GM19239 (cell line): ENCODE data around the gene DNAJC2.
"Not testable (repeated sequence)": the region's sequence is repeated elsewhere in the genome, so short reads cannot be mapped to it uniquely, and the experiment has no call there.

Source experiments
- DNase-seq: peaks from one replicate; pipeline ENCODE4 v3.0.0; 2011; ENCODE audit warnings: low spot score; ENCODE audit not compliant: insufficient read length
- FAIRE-seq: peaks from 2 replicates; lab custom pipeline; 2011; peaks lifted over from hg19 to GRCh38; lab: Jason Lieb, UNC

Gene DNAJC2

DNA sequence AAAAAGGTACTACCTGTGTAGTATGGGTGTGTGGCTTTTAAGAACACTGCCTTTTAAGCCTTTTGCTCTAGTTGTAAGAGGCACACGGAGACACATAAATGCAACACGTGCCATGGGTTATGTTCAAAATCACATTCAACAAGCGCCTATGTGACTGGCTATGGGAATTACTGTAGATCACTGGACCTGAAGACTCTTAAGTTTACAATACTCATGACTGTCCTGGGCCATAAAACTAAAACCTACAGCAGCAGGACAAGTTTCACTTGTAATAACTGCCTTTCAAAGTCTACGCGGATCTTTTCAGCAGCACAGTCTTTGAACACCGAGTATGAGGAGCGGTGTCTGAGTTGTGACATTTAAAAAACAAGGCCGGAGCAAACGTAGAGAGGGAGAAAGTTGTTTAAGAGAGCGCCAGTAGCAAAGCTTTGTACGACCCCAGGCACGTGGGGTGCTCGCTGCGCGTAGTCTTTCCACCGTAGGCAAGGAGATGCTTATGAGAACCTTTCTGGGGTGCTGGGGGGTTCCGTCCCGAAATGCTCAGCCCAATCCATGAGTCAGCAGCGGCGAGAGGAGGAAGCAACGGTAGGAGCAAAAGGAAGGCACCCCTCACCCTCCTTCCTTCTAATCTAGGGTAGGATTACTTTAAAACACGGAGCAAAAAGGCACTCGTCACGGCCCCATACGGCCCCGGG lies 662 bp downstream of the DNAJC2 start:
- DNase-seq (peak; percentile 3), FAIRE-seq (no peak)

DNA sequence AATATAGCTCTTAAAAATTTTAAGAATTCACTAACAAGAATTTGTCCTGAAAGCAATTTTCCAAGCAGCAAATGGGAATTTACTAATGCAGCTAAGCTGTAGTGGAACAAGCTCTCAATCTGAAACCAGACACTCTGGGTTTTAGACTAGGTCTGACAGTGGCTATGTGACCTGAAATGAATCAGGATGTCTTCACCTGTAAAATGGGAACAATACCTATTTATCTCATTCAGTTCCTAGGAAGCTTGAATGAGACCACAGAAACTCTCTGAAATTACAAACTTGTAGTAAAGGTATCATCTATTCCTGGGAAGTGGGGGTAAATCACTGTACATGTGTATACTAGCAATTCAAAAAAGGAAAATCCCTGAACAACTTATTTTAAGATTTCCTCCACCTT lies 1.2 kb downstream of the DNAJC2 start:
- FAIRE-seq, result no peak
- no peak for DNase-seq

DNA sequence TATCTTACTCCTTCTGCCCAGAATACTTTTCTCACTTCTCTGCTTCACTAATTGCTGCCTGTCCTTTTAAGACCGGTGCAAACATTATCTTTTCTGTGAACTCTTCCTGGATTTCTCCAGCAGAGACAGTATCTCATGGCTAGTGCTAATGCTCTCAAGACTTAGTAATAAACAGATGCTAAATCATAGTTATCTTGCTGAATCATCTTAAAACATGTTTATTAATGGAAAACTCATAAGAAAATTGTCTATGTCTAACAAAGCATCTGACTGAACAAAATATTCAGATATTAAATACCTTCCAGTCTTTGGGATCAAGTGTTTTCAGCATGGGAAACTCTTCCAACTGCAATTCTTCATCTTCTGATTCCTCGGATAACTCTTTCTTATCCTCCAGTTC lies 3.1 kb downstream of the DNAJC2 start:
- DNase-seq (no peak), FAIRE-seq (no peak)

DNA sequence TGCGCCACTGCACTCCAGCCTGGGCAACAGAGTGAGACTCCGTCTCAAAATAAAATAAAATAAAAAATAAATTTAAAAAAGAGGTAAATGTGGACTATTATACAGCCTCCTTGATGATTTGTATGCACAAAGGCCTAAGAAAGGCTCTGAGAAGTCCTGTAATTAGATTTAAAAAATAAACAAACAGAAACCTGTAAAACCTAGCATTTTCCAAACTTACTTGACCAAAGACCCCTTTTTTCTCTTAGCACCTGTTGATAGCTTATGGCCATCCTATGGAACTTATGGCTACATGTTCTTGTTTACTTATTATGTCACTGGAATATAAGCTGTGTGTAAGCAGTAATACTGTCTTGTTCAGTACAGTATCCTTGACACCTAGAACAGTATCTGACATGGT lies 5.7 kb downstream of the DNAJC2 start:
- no peak for DNase-seq
- FAIRE-seq, result no peak

DNA sequence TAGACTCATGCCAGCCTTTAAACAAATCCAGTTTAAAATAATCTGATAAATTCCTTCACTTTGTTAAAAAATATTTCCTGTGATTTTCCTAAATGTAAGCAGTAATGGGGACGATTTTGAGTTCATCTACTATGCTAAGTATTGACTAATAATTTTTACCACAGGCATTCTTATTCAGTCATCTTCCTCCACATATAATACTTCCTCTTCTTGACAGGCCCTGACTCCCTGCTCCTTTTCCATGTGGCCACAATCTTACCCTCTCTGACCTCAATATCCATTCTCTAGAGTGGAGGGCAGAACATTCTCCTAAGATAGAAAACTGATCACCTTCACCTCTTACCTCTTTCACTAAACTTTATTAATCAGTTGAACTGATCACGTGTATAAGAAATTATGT lies 7.8 kb downstream of the DNAJC2 start:
- no peak for FAIRE-seq
- DNase-seq, result no peak

DNA sequence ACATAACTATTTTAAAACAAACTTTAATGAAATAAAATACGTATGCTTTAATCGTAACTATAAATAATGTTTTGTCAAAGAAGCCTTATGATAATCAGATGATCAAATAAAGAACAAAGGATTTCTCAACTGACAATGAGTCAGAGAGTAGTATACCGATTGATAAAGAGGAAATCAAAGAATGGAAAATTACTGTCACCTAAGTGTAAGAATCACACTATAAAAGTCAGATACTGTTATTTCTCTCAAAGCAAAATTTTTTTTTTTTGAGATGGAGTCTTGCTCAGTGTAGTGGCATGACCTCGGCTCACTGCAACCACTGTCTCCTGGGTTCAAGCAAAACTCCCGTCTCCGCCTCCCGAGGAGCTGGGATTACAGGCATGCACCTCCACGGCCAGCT lies 18.8 kb downstream of the DNAJC2 start:
- no peak for DNase-seq
- no peak for FAIRE-seq

DNA sequence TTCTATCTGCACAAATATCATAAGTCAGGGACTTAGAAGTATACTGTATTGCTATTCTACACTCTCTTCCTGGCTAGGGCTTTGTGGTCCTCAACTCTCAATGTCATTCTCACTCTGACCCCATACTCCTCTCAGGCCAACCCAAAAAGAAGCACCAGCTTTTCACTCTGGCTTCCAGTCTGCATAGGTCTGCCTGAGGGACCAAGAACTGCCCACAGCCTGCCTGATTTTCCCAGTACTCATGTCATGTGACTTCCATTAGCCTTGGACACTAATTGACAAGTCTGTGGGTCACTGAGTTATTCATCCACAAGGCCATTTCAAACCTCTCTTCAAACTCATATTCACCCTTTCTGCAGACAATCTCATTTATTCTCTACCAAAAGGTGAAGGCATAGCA lies 27.6 kb downstream of the DNAJC2 start:
- DNase-seq (no peak), FAIRE-seq (no peak)

DNA sequence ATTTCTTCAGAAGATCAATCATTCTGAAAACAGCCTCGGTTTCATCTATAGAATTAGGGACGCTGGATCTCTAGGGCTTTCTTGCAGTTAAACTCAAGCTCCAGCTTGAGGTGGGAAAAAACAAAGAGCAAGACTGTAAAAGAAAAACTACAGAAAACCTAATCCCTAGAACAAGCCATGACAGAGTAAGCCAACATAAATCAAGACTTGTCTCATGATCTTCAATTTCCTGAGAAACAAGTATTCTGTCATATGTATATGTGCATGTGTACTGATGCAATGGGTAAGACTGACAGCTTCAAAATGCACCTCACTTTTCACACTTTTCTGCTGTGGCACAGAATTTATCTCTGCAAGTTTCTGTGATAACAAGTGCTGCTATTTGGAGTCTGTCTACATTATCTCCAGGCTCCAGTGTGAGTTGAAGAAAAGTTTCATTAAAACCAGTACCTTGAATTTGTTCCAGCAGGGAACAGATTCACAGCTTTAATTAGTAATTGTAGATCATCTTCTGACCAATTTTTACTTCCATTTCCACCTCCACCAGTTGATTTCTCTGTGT lies 28.1 kb downstream of the DNAJC2 start:
- FAIRE-seq, result no peak

DNA sequence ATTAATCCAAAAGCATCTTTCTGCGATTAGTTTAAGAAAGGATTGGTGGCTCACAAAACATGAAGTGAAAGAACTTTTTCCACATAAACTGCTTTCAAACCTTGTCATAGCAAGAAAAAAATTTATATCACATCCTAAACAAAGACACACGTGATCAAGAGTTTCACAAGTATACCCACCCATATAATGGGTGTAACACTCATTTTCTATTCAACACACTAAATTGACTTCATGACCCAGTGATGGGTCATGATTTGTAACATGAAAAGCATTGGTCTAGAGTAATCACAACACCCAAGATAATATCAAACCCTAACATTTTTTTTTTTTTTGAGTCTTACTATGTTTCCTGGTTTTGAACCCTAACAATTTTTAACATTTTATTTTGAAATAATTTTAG lies 29.7 kb downstream of the DNAJC2 start:
- DNase-seq, result no peak
- FAIRE-seq, result no peak

More for the DNA sequence above, 28.1 kb downstream of the DNAJC2 start:
- DNase-seq, result no peak

DNA sequence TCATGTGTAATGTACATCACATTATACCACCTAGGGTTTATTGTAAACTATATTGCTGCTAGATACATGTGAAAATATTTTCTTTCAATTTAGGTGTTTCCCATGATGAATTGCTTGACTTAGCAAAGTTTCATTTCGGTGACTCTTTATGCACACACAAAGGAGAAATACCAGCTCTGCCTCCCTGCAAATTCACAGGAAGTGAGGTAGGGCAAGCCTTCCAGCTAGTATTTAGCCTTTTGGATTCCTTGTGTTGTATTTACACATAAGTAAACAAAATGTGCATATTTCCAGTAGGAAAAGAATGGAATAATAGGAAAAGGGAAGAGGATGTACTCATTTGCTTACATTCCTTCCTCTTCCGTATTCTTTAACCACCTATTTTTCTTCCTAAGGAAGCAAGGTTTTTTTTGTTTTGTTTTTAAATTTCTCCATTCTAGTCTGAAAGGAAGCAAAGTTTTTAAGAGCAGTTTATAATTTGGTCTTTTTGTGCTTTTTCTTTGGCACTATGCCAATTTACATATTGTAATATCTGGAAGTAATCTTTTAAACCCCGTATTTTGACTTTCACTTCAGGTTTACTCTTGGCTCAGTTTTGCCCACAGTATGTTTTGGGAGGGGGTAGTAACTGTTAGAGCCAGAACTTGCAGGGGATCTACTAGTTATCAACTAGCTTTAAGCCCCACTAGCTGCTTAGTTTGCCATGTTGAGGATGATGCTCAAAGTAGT lies 36.9 kb downstream of the DNAJC2 start:
- DNase-seq (no peak), FAIRE-seq (peak; percentile 45)

DNA sequence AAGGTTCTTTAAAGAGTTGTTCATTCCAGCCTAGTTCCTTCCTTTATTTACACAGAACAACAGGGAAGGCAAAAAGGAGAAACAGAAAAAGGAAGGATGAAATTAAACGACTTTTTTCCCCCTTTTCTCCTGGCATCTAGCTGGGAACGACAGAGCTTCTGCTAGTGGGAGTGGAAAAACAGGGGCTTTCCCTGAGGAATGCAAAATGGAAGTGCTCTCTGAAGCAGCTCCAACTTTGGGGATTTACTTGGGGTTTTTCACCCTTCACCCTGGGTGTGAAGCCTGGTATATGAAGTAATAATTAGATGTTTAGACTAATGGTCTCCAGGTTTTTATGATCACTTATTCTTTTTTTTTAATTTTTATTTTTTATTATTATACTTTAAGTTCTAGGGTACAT lies 43.1 kb downstream of the DNAJC2 start:
- DNase-seq (no peak), FAIRE-seq (no peak)

DNA sequence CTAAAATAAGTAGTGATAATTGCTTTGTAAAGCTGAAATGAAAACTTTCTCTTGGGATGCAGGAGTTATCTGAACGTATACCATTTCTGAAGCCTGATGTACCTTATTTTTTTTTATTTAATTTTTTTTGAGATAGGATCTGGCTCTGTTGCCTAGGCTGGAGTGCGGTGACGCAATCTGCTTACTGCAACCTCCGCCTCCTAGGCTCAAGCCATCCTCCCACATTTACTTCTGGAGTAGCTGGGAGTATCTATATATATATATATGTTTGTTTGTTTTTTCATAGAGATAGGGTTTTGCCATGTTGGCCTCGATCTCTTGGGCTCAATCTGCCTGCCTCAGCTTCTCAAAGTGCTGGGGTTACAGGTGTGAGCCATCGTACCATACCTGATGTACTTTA lies 44.9 kb downstream of the DNAJC2 start:
- DNase-seq, result no peak
- no peak for FAIRE-seq

DNA sequence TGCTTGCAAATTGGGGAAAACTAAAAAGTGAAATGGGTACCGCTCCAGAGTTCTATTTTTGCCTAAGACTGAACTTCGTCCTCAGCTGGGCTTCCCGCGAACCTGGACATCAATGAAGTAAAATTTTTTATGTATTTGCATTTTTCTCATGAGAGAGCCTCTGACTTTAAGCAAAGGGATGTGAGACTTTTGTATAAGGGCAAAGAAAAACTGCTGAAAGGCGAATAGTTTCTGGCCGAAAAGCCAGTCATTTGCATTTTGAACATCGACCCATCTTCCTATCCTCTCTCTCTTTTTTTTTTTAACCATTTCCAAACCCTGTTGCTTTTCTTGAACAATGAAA lies 46.8 kb downstream of the DNAJC2 start:
- FAIRE-seq (peak; percentile 63), DNase-seq (no peak)

DNA sequence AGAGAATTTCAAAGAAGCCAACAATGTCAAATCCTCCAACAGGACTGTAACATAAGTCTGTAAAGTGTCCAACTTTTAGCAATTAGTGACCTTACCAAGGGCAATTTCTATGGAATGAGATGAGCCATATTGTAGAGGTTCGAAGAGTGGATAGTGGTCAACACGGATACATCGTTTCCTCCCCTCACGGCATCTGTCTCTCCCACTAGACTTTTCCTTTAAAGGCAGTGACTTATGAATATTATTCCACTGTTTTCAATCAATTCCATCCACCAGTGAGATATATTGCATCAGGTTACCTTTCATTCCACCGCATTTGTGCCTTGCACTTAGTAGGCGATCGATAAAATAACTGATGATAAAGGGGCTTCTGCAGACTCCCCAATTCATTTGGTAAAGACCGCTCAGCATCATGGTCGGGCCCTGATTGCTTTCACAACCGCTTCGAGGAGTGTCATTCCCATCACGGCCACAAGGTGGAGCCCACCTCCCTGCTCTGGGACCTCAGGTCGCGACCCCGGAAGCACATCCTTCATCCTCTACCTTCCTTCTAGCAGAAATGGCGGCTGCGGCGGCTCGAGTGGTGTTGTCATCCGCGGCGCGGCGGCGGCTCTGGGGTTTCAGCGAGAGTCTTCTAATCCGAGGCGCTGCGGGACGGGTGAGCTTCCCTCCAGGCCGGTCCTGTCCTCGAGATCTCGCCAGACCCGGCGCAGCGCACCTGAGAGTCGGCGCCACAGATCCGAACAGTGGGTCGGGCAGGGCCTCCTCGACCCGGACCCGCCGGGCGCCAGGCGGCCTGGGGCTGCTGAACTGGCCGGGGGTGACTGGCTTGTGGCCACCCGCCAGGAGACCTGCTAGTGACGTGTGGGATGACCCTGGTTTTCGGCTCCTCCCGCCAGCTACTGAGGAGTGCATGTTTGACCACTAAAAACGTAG lies 47.4 kb downstream of the DNAJC2 start, which contains the start of gene PMPCB:
TSS of gene PMPCB (plus strand) at position 535 of the 936 bp plus-strand sequence. CDS start at position 560, 25 bp downstream.
- peak; percentile 97 for FAIRE-seq
- peak; percentile 87 for DNase-seq

DNA sequence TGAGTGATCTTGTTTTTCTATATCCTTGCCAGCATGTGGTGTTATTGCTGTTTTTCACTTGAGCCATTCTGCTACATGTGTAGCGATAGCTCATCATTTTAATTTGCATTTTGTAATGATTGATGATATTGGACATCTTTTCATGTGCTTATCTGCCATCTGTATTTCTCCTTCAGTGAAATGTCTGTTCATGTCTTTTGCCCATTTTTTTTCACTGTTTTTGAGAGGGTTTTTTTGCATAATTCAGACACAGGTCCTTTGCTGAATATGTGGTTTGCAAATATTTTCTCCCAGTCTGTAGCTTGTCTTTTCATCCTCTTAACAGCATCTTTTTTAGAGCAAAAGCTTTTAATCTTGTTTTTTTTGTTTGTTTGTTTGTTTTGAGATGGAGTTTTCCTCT lies 51.0 kb downstream of the DNAJC2 start:
- DNase-seq, result no peak
- FAIRE-seq, result no peak

DNA sequence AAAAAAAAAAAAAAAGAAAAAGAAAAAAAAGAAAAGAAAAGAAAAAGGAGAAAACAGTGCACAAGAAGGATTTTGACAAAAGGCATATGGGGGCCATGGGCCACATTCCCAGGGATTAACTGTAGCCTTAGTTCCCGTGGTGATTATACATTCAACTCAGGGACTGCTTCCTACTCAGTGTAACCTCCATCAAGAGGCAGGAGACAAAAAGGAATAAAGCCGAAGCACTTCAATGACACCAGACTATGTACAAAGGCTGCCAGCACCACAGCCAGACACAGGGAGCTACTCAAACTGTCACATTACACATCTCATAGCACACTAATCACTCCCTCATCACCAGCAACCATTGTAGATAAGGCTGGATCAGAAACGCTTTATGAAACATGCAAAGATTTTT lies 52.4 kb downstream of the DNAJC2 start:
- no peak for DNase-seq
- no peak for FAIRE-seq

DNA sequence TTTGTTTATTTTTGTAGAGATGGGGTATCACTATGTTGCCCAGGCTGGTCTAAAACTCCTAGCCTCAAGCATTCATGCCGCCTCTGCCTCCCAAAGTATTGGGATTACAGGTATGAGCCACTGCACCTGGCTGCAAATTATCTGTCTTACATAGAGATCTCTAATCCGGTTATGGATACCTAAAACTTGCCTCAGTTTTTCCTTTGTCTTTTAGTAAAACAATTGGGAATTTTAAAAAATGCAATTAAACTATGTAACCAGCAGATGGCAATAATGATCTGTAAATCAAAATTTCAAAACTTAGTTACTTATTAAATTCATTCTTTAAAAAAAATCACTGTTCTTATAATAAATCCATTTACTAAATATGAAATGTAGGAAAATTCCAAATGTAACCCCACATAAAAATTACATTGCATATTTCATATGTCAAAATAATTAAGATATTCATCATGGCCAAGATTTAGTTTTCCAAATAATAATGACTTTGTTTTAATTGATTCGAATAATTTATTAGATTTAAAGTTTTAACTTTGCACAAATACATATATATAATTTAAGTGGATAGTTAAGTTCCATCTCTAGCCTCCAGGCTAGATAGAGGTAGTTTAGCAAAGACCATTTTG lies 61.7 kb downstream of the DNAJC2 start:
- not testable (repeated sequence) for DNase-seq, FAIRE-seq

DNA sequence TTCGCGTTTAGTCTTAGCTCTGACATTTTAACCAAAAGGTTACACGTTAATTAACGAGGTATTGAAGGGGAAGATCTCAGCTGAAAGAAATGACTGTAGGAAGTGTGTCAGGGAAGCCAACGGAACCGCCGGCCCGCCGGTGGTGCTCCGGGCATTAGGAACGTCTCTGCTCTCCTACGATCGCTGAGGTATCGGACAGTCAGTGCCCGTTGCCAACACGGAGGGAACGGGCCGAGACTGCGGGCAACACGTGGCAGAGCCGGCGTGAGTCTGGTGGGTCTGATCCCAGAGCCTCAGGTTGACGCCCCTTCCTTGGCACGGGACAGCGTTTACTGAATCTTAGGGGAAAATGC lies 63.8 kb downstream of the DNAJC2 start:
- FAIRE-seq, DNase-seq: not testable (repeated sequence)

DNA sequence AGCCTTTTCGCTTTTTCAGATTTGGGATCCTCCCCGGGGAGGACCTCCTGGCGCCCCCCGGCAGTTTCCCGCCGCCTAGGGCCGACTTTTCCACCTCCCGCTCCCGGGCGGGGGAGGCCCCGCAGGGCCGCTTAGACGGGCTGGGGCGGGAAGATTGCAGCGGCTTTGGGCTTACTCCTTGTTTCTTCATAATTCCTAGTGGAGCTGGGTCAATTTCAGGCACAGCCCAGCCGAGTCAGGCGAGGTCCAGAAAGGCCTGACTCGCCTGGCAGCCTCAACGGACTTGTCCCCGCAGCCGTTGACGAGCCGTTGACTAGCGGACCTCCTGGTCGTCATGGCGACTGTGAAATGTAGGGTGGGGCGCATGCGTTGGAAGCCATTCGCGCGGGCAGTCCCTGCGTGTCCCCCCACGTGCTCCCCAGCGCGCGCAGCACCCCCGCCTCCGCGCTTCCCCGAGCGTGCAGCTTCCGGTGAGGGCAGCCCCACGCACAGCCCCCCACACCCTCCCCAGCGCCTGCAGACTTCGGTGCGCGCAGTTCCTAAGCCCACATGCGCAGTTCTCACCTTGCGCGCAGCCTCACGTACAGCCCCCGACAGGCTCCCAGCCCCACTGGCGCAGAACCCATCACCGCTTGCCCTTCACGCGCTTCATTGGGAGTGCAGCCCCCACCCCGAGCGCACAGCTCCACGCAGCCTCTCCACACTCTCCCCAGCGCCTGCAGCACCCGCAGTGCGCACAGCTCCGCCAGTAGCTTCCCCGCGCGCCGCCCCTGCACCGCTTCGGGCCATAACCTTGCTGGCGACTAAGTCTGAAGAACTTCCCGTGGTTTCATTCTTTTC lies 64.4 kb downstream of the DNAJC2 start:
- not testable (repeated sequence) for DNase-seq, FAIRE-seq
